ENCODE measurements around the gene MED9. TPM values are rescaled to one million over a fixed set of nuclear protein-coding genes. Genes with fewer than 3 reads are reported as not detected.
"Not testable (repeated sequence)": the region's sequence is repeated elsewhere in the genome, so short reads cannot be mapped to it uniquely, and the experiment has no call there.

Gene MED9
- total RNA-seq, 2 donors from 2014 or later: 11.3 to 18.2 TPM

DNA sequence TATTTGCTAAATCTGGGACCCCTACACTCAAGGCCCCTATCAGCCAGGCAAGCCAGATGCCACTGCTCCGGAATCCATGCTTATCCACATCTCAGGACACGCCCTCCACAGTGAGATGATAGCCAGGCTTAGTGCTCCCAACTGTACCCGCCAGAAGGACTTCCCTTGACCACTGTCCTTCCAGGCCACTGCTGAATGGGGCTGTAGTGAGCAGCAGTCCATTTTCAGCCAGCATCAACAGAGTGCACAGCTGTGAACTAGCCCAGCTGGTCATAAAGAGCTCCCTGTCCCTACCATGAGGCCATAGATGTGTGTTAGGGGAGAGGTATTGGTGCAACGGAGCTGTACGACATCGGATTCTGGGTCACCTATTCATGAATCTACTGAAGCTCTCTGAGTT is 13.0 kb upstream of the MED9 start:
- no peak for ATAC-seq
- Mint-ChIP-seq H3K36me3 (peaks cover 8% of the 10 kb centered on the region), H3K4me3 (no peak overlapping the region), H3K9me3 (peaks cover 6% of the 10 kb centered on the region), H3K4me1 (ENCODE audit: low read depth in 2 of 2) (peaks cover 0 to 8% of the 10 kb centered on the region in 2 donors), H3K27me3 (peaks cover 11 to 18% of the 10 kb centered on the region in 2 donors), H3K27ac (no peak overlapping the region)
- no peak for DNase-seq (ENCODE audit: low spot score)

DNA sequence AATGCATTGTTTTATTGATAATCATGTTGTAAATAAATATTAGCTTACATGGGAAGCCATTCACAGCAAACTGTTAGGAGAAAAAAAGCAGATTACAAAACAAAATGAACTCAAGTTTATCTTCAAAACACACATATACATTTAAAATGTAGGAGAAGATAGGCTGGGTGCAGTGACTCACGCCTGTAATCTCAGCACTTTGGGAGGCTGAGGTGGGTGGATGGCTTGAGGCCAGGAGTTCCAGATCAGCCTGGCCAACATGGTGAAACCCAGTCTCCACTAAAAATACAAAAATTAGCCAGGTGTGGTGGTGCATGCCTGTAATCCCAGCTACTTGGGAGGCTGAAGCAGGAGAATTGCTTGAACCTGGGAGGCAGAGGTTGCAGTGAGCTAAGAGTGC is 10.9 kb upstream of the MED9 start:
- DNase-seq (ENCODE audit: low spot score); H3K36me3 Mint-ChIP-seq; H3K4me3 Mint-ChIP-seq; H3K9me3 Mint-ChIP-seq; ATAC-seq; H3K4me1 Mint-ChIP-seq (ENCODE audit: low read depth in 2 of 2); H3K27ac Mint-ChIP-seq: not testable (repeated sequence)
- peaks cover 11 to 18% of the 10 kb centered on the region in 2 donors for H3K27me3 Mint-ChIP-seq

DNA sequence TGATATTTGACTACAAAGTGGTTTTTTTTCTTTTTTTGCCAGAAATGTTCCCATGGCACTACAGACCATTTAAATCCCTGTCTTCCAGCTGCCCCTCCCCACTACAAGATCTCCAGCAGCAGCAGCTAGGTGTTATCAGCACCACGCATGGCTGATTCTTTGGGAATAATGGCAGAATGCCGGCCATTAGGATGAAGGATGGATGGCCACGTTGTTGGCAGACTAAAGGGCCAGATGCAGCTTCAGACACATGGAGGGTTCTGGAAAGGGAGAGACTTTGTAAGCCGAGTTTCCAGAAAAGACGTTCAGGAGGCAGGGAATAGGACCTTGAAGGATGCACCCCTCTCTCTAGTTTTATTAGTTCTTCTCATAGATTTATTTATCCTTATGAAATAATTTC is 10.3 kb upstream of the MED9 start:
- Mint-ChIP-seq H3K9me3 (no peaks in the 10 kb centered on the region), H3K36me3 (no peaks in the 10 kb centered on the region), H3K27me3 (peaks cover 15 to 18% of the 10 kb centered on the region in 2 donors), H3K4me3 (no peak overlapping the region), H3K27ac (no peak overlapping the region), H3K4me1 (ENCODE audit: low read depth in 2 of 2) (no peaks in the 10 kb centered on the region)
- ATAC-seq (no peak), DNase-seq (ENCODE audit: low spot score) (no peak)

DNA sequence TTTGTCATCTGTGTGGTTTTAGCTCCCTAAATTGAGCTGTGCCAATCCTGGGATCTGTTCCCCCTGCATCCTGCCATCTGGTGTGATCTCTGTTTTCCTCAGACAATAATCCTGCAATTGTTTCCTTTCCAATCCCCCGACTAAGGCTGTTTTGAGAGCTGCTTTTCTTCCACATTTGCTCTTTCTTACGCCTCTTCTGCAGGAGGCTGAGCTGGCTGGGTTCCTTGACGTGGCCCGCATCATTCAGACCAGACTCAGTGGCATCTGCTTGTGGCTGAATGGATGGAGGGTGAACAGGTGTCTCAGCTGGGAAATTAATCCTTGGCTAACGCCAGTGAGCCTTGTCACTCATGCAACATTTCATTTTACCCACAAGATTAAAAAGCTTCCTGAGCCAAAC is 9.8 kb upstream of the MED9 start:
- Mint-ChIP-seq H3K4me3 (no peak overlapping the region), H3K27ac (no peak overlapping the region), H3K9me3 (no peaks in the 10 kb centered on the region), H3K36me3 (no peaks in the 10 kb centered on the region), H3K4me1 (ENCODE audit: low read depth in 2 of 2) (no peaks in the 10 kb centered on the region), H3K27me3 (peaks cover 17 to 21% of the 10 kb centered on the region in 2 donors)
- DNase-seq (ENCODE audit: low spot score) (no peak), ATAC-seq (no peak)

DNA sequence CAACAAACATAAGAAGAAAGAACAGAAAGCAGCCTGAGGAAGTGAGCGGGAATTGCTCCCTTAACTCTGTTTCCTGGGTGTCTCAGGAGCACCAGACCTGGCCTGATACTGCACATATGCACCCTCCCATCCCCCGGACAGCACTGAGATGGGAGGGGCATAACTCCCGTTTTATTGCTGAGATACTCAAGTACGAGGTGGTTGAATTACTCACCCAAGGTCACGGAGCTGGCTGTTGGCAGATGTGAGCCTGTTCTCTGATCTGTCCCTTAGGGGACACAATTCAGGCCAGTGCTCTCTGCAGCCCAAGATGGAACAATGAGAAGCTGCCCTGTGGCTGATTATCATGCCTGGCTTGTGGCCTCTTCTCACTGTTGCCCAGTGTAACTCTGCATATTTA is 9.1 kb upstream of the MED9 start:
- DNase-seq (ENCODE audit: low spot score) (no peak), ATAC-seq (no peak)
- Mint-ChIP-seq H3K4me3 (no peak overlapping the region), H3K36me3 (no peaks in the 10 kb centered on the region), H3K27me3 (peaks cover 20 to 25% of the 10 kb centered on the region in 2 donors), H3K27ac (no peak overlapping the region), H3K4me1 (ENCODE audit: low read depth in 2 of 2) (no peaks in the 10 kb centered on the region), H3K9me3 (no peaks in the 10 kb centered on the region)

DNA sequence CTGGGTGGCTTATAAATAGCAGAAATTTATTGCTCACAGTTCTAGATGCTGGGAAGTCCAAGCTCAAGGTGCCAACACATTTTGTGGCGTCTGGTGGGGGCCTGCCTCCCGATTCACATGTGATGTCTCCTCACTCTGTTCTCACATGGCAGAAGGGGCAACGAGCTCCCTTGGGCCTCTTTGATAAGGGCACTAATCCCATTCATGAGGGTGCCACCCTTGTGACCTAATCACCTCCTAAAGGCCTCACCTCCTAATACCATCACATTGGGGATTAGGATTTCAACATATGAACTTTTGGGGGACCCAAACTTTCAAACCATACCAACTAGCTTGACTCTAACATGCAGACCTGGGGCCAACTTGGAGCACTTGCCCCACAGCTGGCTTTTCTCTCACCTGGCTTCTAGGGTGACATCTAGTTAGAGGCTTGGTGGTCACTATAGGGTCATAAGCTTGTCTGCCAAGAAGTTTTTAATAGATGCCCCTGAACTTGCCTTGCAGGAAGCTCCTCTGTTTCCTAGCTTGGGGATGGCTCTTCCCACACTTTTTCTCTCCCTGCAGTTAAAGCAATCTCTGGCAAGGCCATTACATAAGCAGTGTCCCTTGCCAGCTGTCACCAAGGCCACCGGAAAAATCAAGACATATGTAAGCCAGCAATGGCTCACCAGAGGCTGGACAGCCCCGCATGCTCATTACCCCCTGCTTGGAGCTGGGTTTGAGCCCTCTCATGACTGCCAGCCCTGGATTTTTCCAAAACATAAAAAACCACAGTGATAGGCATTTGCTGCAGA is 8.4 kb upstream of the MED9 start:
- no peaks in the 10 kb centered on the region for H3K4me1 Mint-ChIP-seq (ENCODE audit: low read depth in 2 of 2)
- no peak for ATAC-seq
- H3K36me3 Mint-ChIP-seq: no peaks in the 10 kb centered on the region
- peaks cover 22 to 25% of the 10 kb centered on the region in 2 donors for H3K27me3 Mint-ChIP-seq
- H3K4me3 Mint-ChIP-seq: no peak overlapping the region
- H3K9me3 Mint-ChIP-seq: no peaks in the 10 kb centered on the region
- H3K27ac Mint-ChIP-seq: no peak overlapping the region
- no peak for DNase-seq (ENCODE audit: low spot score)

DNA sequence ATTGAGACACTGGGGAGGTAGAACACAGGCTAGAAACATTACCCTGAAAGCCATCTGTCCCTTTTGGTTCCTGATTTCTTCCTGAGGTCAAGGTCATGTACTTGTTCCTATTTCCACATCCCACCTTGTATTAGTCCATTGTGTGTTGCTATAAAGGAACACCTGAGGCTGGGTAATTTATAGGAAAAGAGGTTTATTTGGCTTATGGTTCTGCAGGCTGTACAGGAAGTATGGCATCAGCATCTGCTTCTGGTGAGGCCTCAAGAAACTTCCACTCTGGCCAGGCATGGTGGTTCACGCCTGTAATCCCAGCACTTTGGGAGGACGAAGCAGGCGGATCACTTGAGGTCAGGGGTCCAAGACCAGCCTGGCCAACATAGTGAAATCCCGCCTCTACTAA is 7.4 kb upstream of the MED9 start:
- ATAC-seq (no peak), DNase-seq (ENCODE audit: low spot score) (no peak)
- Mint-ChIP-seq H3K4me1 (ENCODE audit: low read depth in 2 of 2) (no peaks in the 10 kb centered on the region), H3K36me3 (no peaks in the 10 kb centered on the region), H3K4me3 (no peak overlapping the region), H3K27me3 (peaks cover 22 to 24% of the 10 kb centered on the region in 2 donors), H3K27ac (no peak overlapping the region), H3K9me3 (no peaks in the 10 kb centered on the region)

DNA sequence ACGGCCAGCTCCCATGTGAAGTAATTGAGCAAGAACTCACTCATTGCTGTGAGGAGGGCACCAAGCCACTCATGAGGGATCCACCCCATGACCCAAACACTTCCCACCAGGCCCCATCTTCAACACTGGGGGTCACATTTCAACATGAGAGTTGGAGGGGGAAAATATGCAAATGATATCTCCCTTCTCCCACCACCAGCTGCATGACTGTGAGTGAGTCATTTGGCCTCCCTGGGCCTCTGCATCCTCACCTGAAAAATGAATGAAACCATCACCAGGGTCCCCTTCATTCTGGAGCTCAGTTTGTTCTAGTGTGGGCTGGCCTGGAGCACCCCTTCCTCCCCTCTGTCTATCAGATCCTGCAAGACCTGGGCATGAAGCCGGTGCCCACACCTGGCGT is 6.8 kb upstream of the MED9 start:
- Mint-ChIP-seq H3K36me3 (no peaks in the 10 kb centered on the region), H3K27ac (no peak overlapping the region), H3K4me3 (no peak overlapping the region), H3K9me3 (no peaks in the 10 kb centered on the region), H3K27me3 (peaks cover 17 to 18% of the 10 kb centered on the region in 2 donors), H3K4me1 (ENCODE audit: low read depth in 2 of 2) (no peaks in the 10 kb centered on the region)
- DNase-seq (ENCODE audit: low spot score) (no peak), ATAC-seq (no peak)

DNA sequence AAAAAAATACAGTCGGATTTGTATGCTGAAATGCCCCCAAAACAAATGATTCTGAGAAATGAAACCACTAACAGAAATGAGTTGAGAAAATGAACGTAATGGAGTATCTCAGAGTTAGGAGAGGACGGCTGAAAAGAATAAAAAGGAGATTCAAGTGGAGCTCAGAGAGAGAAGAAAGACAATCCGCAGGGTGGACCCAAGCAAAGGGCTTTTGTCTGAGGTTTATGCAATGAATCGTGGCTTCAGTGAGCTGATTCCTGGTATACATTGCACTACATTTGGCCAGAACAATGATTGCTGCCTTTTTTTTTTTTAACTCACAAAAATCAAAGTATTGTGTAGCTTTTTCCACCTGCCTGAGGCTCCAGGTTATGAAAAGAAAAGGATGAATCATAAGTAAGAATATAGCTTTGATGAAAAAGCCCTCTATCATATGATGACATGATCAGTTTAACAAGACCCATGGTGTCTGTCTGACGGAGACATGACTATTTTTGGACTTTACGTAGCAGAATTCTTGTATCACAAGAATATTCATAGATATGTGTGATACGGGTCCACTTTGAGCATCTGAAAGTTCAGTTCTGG is 4.4 kb upstream of the MED9 start:
- Mint-ChIP-seq H3K27ac (no peak overlapping the region), H3K9me3 (no peaks in the 10 kb centered on the region), H3K36me3 (no peaks in the 10 kb centered on the region), H3K4me1 (ENCODE audit: low read depth in 2 of 2) (peaks cover 7% of the 10 kb centered on the region in 2 donors), H3K4me3 (no peak overlapping the region), H3K27me3 (peaks cover 8 to 12% of the 10 kb centered on the region in 2 donors)
- no peak for DNase-seq (ENCODE audit: low spot score)
- no peak for ATAC-seq

DNA sequence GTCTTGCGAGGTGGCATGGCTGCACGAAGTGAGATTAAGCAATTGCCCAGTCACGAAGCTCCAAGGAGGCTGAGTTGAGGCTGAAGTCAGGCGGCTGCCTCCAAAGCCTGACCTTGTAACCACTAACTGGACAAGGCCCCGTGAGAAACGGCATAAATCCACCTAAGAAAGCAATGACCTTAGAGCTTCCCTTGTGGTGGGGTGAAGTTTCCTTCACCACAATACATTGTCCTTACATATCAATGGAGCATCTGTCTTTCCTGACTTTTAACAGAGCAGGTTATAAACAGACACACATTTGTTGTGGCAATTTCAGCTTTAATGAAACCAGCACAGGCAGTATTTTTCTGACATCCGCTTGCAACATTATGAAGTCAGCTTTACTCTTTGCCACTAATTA is 2.5 kb upstream of the MED9 start:
- H3K9me3 Mint-ChIP-seq: no peaks in the 10 kb centered on the region
- ATAC-seq: no peak
- peaks cover 10 to 21% of the 10 kb centered on the region in 2 donors for H3K4me1 Mint-ChIP-seq (ENCODE audit: low read depth in 2 of 2)
- peaks cover 7 to 11% of the 10 kb centered on the region in 2 donors for H3K27me3 Mint-ChIP-seq
- no peak overlapping the region for H3K4me3 Mint-ChIP-seq
- no peaks in the 10 kb centered on the region for H3K36me3 Mint-ChIP-seq
- H3K27ac Mint-ChIP-seq: no peak overlapping the region
- no peak for DNase-seq (ENCODE audit: low spot score)

DNA sequence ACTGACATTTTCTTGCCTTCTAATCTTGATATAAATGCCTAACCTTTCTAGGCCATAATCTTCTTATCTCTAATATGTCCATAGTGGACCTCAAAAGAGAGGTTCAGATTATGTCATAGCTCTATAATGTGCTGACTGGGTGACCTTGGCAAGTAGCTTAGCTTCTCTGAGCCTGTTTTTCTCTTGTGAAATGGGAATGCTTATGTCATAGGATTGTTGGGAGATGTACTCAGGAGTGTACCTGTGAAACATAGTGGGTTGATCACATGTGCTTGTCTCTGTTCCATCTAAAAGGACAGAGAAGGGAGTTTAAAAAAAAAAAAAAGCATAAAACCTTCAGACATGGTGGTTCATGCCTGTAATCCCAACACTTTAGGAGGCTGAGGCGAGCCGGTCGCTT is 2.4 kb downstream of the MED9 start:
- Mint-ChIP-seq H3K4me3 (no peak overlapping the region), H3K4me1 (ENCODE audit: low read depth in 2 of 2) (peaks cover 25 to 39% of the 10 kb centered on the region in 2 donors), H3K36me3 (no peaks in the 10 kb centered on the region), H3K27ac (no peak overlapping the region), H3K9me3 (no peaks in the 10 kb centered on the region), H3K27me3 (no peaks in the 10 kb centered on the region)
- DNase-seq (ENCODE audit: low spot score) (no peak), ATAC-seq (no peak)

DNA sequence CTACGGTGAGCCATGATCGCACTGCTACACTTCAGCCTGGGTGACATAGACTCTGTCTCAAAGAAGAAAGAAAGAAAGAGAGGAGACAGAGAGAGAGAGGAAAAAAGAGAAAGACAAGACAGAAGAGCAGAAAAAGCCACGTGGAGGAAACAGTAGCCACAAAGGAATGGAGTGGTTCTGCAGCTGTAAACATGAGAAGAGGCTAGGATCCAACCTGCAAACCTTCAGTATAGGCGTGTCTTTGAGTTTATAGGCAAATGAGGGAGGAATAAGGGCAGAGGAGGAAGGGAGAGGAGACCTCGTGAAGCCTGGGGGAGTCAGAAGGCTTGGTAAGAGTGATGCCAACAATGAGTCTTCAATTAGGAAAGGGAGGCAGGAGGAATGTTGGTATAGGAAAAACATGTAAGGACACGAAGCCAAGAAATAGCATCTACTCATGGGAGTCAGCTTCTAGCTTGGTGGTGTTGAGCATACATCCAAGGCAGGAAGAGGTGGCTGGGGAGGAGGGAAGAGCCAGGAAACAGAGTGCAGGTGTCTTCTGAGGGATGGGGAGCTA is 3.9 kb downstream of the MED9 start:
- Mint-ChIP-seq H3K27me3 (no peaks in the 10 kb centered on the region), H3K36me3 (no peaks in the 10 kb centered on the region), H3K27ac (peak overlapping the region in 1 of 2 donors; percentile 36), H3K4me1 (ENCODE audit: low read depth in 2 of 2) (peaks cover 32 to 43% of the 10 kb centered on the region in 2 donors), H3K4me3 (no peak overlapping the region), H3K9me3 (no peaks in the 10 kb centered on the region)
- DNase-seq (ENCODE audit: low spot score): no peak
- no peak for ATAC-seq

DNA sequence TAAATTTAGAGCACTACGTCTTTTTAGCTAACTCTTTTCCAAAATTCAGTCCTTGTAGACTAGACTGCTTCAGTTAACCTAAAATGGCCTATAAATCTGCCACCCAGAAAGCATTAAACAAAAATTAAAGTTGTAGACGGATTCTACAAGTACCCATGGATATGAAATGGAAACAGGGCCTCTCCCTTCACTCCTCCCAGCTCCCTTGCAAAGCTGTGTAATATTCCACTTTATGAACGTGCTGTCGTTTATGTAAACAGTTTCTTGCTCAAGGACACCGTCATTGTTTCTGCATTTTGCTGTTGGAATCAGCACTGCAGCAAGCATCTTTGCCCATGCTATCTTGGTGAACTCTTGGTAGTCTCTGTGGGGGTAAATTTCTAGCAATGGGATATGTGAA is 5.1 kb downstream of the MED9 start:
- H3K27ac Mint-ChIP-seq: no peak overlapping the region
- no peaks in the 10 kb centered on the region for H3K27me3 Mint-ChIP-seq
- ATAC-seq (no peak), DNase-seq (ENCODE audit: low spot score) (no peak)
- H3K9me3 Mint-ChIP-seq: no peaks in the 10 kb centered on the region
- no peak overlapping the region for H3K4me3 Mint-ChIP-seq
- H3K4me1 Mint-ChIP-seq (ENCODE audit: low read depth in 2 of 2): peaks cover 28 to 39% of the 10 kb centered on the region in 2 donors
- H3K36me3 Mint-ChIP-seq: no peaks in the 10 kb centered on the region

DNA sequence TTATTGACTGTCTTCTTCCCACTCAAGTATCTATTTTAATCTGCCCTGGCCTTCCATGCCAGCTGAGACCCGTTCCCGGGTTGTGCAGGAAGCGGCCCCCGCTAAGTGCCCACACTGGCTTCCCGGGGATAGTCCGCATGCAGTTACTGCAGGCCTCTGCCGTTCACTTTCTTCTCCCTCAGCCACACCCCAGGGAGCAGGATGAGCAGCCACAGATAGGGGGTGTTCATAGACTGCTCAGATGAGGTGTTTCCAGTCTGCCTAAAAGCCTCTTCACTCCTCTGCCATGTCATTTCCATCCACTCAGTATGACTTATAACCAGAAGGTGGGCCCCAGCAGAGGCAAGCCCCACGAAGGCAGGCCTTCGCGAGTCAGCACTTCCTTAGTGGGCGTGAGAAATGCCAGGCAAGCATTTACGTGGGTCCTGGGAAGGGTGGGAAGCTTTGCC is 7.7 kb downstream of the MED9 start:
- no peak overlapping the region for H3K4me3 Mint-ChIP-seq
- H3K36me3 Mint-ChIP-seq: peaks cover 6% of the 10 kb centered on the region
- H3K27me3 Mint-ChIP-seq: no peaks in the 10 kb centered on the region
- peaks cover 21 to 38% of the 10 kb centered on the region in 2 donors for H3K4me1 Mint-ChIP-seq (ENCODE audit: low read depth in 2 of 2)
- H3K27ac Mint-ChIP-seq: no peak overlapping the region
- DNase-seq (ENCODE audit: low spot score) (no peak), ATAC-seq (peak; percentile 75 to 91)
- H3K9me3 Mint-ChIP-seq: no peaks in the 10 kb centered on the region
